MM.1S (cell line): Measurements from ENCODE around the gene MAP3K5.

Source experiments
- EZH2phosphoT487 ChIP-seq: fragments of 300-600 bp; sonication (generic); IDR thresholded peaks from 2 replicates; pipeline ENCODE4 v1.6.1; 2018; ENCODE audit warnings: antibody characterized with exemption, low read length
- TF ChIP-seq, protein P1 (sequence below): fragments of 300-600 bp; sonication (generic); IDR thresholded peaks from 2 replicates; pipeline ENCODE4 v1.5.1; 2016; ENCODE audit warnings: antibody characterized with exemption, low read length, mixed read lengths

DNA sequence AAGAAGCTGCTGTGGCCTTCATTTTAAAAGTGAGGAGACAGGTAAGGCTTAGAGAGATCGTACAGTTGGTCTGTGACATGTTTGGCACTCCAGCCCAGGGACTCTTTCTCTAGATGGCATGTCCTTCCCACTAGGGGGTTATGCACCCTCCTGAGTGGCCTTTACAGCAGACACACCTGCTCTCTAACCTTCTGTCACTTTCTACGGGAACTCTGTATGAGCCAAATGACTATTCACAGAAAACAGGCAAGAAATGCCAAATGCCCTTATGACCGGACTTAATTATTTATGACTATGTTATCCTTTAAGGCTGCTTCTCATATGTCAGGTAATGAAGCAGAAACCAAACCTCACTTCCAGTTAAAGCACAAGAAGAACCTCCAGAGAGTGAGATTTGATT, 91.2 kb downstream of the MAP3K5 start:
- TF ChIP-seq, protein P1, sequence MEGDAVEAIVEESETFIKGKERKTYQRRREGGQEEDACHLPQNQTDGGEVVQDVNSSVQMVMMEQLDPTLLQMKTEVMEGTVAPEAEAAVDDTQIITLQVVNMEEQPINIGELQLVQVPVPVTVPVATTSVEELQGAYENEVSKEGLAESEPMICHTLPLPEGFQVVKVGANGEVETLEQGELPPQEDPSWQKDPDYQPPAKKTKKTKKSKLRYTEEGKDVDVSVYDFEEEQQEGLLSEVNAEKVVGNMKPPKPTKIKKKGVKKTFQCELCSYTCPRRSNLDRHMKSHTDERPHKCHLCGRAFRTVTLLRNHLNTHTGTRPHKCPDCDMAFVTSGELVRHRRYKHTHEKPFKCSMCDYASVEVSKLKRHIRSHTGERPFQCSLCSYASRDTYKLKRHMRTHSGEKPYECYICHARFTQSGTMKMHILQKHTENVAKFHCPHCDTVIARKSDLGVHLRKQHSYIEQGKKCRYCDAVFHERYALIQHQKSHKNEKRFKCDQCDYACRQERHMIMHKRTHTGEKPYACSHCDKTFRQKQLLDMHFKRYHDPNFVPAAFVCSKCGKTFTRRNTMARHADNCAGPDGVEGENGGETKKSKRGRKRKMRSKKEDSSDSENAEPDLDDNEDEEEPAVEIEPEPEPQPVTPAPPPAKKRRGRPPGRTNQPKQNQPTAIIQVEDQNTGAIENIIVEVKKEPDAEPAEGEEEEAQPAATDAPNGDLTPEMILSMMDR = no peak
- TF ChIP-seq EZH2phosphoT487 = no peak
